ENCODE data around the gene FGFR3.

DNA sequence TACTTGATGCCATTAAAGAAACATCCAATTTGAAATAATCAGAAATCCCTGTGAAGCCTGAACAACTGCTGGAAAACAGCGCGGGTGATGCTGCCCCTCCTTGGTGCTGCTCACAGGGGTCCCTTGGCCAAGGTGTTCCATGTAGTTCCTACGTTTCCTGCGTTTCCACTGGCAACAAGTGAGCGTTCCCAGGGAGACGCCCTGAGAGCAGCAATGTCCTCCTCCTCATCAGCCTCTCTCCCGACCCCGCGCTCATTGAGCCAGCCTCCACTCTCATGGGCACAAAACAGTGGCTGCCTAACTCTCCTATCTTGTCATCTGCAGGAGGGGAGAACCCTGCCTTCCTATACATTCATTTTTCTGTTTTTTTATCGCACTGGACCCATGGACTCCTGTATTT, 44.0 kb downstream of the FGFR3 start:
- TF ChIP-seq, protein P1, sequence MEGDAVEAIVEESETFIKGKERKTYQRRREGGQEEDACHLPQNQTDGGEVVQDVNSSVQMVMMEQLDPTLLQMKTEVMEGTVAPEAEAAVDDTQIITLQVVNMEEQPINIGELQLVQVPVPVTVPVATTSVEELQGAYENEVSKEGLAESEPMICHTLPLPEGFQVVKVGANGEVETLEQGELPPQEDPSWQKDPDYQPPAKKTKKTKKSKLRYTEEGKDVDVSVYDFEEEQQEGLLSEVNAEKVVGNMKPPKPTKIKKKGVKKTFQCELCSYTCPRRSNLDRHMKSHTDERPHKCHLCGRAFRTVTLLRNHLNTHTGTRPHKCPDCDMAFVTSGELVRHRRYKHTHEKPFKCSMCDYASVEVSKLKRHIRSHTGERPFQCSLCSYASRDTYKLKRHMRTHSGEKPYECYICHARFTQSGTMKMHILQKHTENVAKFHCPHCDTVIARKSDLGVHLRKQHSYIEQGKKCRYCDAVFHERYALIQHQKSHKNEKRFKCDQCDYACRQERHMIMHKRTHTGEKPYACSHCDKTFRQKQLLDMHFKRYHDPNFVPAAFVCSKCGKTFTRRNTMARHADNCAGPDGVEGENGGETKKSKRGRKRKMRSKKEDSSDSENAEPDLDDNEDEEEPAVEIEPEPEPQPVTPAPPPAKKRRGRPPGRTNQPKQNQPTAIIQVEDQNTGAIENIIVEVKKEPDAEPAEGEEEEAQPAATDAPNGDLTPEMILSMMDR (IDR thresholded peaks at IDR 0.05) = no peak
- TF ChIP-seq POLR2A (IDR thresholded peaks at IDR 0.05) = no peak

Measured in thyroid gland (tissue), 4 donors.